ENCODE results near the gene DIAPH1. TPM values are rescaled to one million over a fixed set of nuclear protein-coding genes. Genes with fewer than 3 reads are reported as not detected.

DIAPH1 gene
- total and polyA plus RNA-seq, 3 experiments from 2014 or later, result 151 to 217 (median 212) TPM

DNA sequence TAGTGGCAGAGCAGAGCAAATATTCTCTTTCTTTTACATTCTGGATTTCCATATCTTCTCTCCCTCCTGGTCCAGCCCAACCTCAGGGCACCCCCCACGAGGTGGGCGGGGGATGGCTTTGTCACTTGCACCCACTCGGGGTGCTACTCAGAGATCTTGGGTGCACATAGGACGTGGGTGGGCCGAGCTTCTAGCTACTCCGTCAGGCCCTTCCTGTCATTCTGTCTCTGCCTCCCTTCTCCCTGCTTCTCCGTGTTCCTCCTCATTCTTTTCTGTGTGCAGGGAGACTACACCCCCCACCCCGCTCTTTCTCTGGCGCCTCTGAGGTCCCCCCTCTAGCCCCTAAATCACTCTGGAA lies 110.4 kb downstream of the DIAPH1 start:
- H3K9me3 Mint-ChIP-seq, result no peaks in the 10 kb centered on the region
- DNase-seq, result no peak
- Histone ChIP-seq H3K4me3 (ENCODE audit: low read length) (no peak overlapping the region), H3K27me3 (ENCODE audit: insufficient read depth, low read length, poor library complexity, severe bottlenecking) (no peaks in the 10 kb centered on the region), H3K4me1 (ENCODE audit: insufficient read depth, low read length) (peaks cover 7% of the 10 kb centered on the region), H3K9me3 (ENCODE audit: low read length) (no peaks in the 10 kb centered on the region), H3K36me3 (ENCODE audit: insufficient read depth, low read length) (no peaks in the 10 kb centered on the region), H3K27ac (ENCODE audit: low read depth, low read length) (no peak overlapping the region)
- peak overlapping the region in 1 of 8 donors; percentile 51 for H3K27ac Mint-ChIP-seq
- no peaks in the 10 kb centered on the region for H3K27me3 Mint-ChIP-seq
- peak overlapping the region in 1 of 7 donors; percentile 16 for H3K4me3 Mint-ChIP-seq
- ChIA-PET POLR2A (no interaction called here), CTCF (interaction anchor here (1.2 to 7.9 kb wide), 3 partner anchors 15 to 188 kb away, joined by 3 to 67 read pairs (median 3); partner anchors contain the start of gene TAF7)
- H3K4me1 Mint-ChIP-seq, result peaks cover 9 to 13% (median 10%) of the 10 kb centered on the region in 3 donors
- H3K36me3 Mint-ChIP-seq, result peaks cover 0 to 2% (median 0%) of the 10 kb centered on the region in 3 donors

DNA sequence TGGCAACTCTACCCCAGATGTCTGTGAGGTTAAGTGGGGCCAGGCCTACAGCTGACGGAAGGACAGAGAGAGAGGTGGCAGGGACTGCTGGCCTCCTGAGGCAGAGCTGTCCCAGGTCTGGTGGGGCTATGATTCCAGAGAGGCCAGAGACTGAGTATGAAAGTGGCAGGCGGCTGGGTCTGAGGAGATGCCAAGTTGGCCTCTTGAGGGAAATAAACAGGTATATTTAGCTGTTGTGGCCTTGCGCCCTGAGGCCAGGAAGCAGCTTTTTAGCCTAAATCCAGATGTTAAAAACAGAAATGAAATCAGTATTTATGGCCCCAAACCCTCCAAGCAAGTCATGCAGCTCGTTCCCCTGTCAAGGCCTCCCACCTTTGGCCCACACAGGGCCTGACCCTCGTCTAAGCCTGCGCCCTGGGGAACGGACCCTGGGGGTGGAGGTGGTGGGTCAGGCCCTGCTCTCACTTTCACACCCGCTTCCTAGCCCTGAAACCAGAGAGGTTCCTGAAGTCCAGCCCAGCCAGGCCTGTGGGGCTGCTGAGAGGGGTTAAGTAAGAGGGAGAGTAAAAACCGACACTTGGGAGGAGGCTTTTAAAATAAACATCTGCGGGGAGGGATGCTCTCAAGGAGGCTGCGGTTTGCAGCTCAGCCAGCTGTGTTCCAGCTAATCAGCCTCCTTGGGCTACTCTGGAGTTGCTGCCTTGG lies 111.3 kb downstream of the DIAPH1 start:
- CTCF ChIA-PET, result interaction anchor here (1.1 to 1.7 kb wide), 6 partner anchors 14 to 187 kb away, joined by 3 to 4 read pairs (median 3); partner anchors contain the start of genes PCDHGA10 and TAF7
- POLR2A ChIA-PET, result no interaction called here
- DNase-seq, result no peak
- Mint-ChIP-seq H3K36me3 (no peaks in the 10 kb centered on the region), H3K4me1 (peaks cover 2 to 7% (median 3%) of the 10 kb centered on the region in 3 donors), H3K4me3 (no peak overlapping the region), H3K9me3 (no peaks in the 10 kb centered on the region), H3K27ac (peak overlapping the region in 2 of 8 donors; percentile 36 to 68), H3K27me3 (no peaks in the 10 kb centered on the region)
- peaks cover 3% of the 10 kb centered on the region for H3K4me1 ChIP-seq (ENCODE audit: insufficient read depth, low read length)
- no peaks in the 10 kb centered on the region for H3K27me3 ChIP-seq (ENCODE audit: insufficient read depth, low read length, poor library complexity, severe bottlenecking)
- no peak overlapping the region for H3K4me3 ChIP-seq (ENCODE audit: low read length)
- no peaks in the 10 kb centered on the region for H3K36me3 ChIP-seq (ENCODE audit: insufficient read depth, low read length)
- H3K9me3 ChIP-seq (ENCODE audit: low read length), result no peaks in the 10 kb centered on the region
- H3K27ac ChIP-seq (ENCODE audit: low read depth, low read length), result no peak overlapping the region

DNA sequence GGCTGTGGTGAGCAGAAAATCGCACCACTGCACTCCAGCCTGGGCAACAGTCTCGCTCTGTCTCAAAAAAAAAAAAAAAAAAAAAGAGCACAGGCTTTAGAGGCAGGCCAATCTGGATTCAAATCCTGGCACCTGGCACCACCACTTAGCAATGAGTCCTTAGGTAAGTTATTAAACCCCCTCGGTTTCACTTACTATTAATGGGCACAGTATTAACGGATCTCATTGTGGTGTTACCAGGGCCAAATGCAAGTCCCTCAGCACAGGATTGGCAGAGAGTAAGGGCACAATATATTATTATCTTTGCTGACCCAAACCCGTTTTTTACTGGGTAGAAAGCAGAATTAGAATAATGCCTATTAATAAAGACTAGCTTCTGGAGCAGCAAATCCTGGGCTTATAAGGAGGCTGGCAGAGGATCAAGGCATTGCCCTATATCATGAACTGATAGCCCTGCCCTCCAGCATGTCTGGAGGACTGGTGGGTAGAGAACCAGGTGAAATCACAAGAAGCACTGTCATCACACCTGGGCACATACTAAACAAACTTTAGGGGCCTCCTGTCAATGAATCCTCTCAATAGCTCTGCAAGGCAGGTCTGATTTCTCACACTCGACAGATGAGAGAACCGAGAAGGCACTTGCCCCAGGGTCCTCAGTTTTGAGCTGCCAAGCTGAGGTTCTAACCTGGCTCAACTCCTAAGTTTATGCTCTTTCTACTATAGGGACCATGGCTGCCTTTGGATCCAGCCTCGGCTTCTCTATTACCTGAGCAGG lies 112.2 kb downstream of the DIAPH1 start:
- no peaks in the 10 kb centered on the region for H3K9me3 ChIP-seq (ENCODE audit: low read length)
- H3K27ac Mint-ChIP-seq, result no peak overlapping the region
- POLR2A ChIA-PET, result no interaction called here
- CTCF ChIA-PET, result interaction anchor here (1.1 to 1.7 kb wide), 5 partner anchors 15 to 186 kb away, joined by 3 to 4 read pairs (median 3); partner anchors contain the start of genes PCDHGA10 and TAF7
- no peaks in the 10 kb centered on the region for H3K4me1 ChIP-seq (ENCODE audit: insufficient read depth, low read length)
- peaks cover 0 to 4% (median 0%) of the 10 kb centered on the region in 3 donors for H3K4me1 Mint-ChIP-seq
- DNase-seq, result no peak
- peaks cover 0 to 4% of the 10 kb centered on the region in 2 donors for H3K27me3 Mint-ChIP-seq
- H3K4me3 ChIP-seq (ENCODE audit: low read length), result no peak overlapping the region
- H3K9me3 Mint-ChIP-seq, result no peaks in the 10 kb centered on the region
- H3K36me3 Mint-ChIP-seq, result no peaks in the 10 kb centered on the region
- H3K27ac ChIP-seq (ENCODE audit: low read depth, low read length), result no peak overlapping the region
- H3K36me3 ChIP-seq (ENCODE audit: insufficient read depth, low read length), result no peaks in the 10 kb centered on the region
- no peaks in the 10 kb centered on the region for H3K27me3 ChIP-seq (ENCODE audit: insufficient read depth, low read length, poor library complexity, severe bottlenecking)
- H3K4me3 Mint-ChIP-seq, result no peak overlapping the region

DNA sequence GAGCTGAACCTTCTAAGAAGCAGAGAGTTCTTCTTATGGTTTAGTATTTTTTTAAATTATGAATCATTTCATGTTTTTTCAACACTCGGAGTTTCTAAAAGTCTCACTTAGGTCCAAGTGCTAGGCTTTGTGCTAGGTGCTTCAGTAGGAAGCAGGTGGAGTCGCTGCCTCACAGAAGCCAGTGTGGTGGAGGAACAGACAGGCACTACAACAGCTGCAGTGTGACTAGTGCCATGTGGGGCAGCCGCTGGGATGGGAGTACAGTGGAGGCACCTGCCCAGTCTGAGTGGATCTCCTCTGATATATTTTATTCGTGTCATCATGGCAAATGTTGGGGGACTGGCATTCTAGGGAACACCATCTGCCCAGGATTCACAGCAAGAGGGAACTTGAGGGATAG lies 114.6 kb downstream of the DIAPH1 start:
- Mint-ChIP-seq H3K4me3 (no peak overlapping the region), H3K27ac (no peak overlapping the region), H3K27me3 (peaks cover under 1 to 9% of the 10 kb centered on the region in 2 donors), H3K36me3 (no peaks in the 10 kb centered on the region), H3K9me3 (no peaks in the 10 kb centered on the region), H3K4me1 (peaks cover 0 to 2% (median 0%) of the 10 kb centered on the region in 3 donors)
- Histone ChIP-seq H3K36me3 (ENCODE audit: insufficient read depth, low read length) (no peaks in the 10 kb centered on the region), H3K4me3 (ENCODE audit: low read length) (no peak overlapping the region), H3K4me1 (ENCODE audit: insufficient read depth, low read length) (no peaks in the 10 kb centered on the region), H3K9me3 (ENCODE audit: low read length) (no peaks in the 10 kb centered on the region), H3K27me3 (ENCODE audit: insufficient read depth, low read length, poor library complexity, severe bottlenecking) (no peaks in the 10 kb centered on the region), H3K27ac (ENCODE audit: low read depth, low read length) (no peak overlapping the region)
- POLR2A ChIA-PET, result no interaction called here
- CTCF ChIA-PET, result interaction anchor here (1.5 kb wide), 1 partner anchor 20 kb away, joined by 3 read pairs; no protein-coding TSS in a partner anchor
- no peak for DNase-seq

DNA sequence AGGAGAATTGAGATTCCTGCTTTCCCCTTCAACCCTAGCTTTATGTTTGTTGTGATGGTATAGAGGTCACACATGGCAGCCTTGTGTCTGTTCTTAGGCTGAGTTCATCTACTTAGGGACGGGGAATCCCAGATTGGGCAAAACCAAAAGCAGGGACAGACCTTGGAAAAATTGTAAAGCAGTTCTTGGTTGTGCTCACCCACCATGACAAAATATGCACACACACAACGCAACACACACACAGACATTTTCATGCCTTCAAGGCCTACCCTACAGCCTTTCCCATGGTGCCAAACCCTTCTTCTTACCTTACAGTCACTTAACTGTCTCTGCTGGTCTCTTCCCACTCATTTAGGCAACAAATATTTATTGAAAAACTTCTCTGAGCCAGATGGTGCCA lies 115.1 kb downstream of the DIAPH1 start:
- Histone ChIP-seq H3K4me3 (ENCODE audit: low read length) (no peak overlapping the region), H3K4me1 (ENCODE audit: insufficient read depth, low read length) (no peaks in the 10 kb centered on the region), H3K9me3 (ENCODE audit: low read length) (no peaks in the 10 kb centered on the region), H3K27ac (ENCODE audit: low read depth, low read length) (no peak overlapping the region), H3K27me3 (ENCODE audit: insufficient read depth, low read length, poor library complexity, severe bottlenecking) (no peaks in the 10 kb centered on the region), H3K36me3 (ENCODE audit: insufficient read depth, low read length) (no peaks in the 10 kb centered on the region)
- no peak for DNase-seq
- Mint-ChIP-seq H3K27ac (peak overlapping the region in 1 of 8 donors; percentile 6), H3K4me3 (no peak overlapping the region), H3K36me3 (no peaks in the 10 kb centered on the region), H3K9me3 (peaks cover 0 to 2% (median 0%) of the 10 kb centered on the region in 5 donors), H3K27me3 (peaks cover 4 to 12% of the 10 kb centered on the region in 2 donors), H3K4me1 (no peaks in the 10 kb centered on the region)
- POLR2A ChIA-PET, result no interaction called here
- CTCF ChIA-PET, result interaction anchor here (1.5 kb wide), 1 partner anchor 21 kb away, joined by 3 read pairs; no protein-coding TSS in a partner anchor

DNA sequence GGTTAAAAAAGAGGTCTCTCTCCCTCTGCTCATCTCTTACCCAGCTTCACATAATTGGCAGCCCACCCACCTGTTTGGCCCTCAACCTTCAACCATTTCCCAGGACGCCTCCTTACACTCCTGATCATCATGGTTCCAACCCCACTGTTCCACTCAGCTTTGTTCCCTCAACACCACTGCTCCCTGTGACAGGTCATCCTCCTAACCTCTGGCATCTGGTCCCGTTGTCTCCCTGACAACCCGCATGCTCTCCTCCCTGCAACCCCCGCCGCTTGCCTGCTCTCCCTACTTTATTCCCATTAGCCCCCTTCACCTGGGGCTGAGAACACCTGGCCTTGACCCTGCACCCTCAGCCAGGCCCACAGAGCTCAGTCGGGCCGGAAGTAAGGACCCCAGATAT lies 117.0 kb downstream of the DIAPH1 start:
- no peaks in the 10 kb centered on the region for H3K4me1 Mint-ChIP-seq
- H3K36me3 ChIP-seq (ENCODE audit: insufficient read depth, low read length), result no peaks in the 10 kb centered on the region

DNA sequence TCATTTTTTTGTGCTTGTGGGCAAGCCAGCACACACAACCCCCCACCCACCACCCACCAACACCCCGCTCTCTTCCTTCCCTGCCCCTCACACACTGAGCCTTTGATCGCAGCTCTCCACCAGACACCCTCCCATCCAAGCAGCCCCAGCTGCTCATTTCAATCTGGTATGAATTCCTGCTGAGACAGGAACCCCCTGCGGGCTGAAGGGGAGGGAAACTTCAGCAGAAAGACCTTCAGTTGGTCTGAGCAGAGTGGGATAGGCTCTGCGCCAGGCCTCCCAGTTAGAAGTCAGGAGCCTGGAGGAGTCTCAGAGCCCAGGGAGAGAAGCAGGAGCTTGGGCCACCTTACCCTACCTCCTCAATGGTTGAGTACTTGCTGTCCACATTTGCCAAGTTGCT lies 122.8 kb downstream of the DIAPH1 start:
- Histone ChIP-seq H3K4me1 (ENCODE audit: insufficient read depth, low read length) (no peaks in the 10 kb centered on the region), H3K36me3 (ENCODE audit: insufficient read depth, low read length) (no peaks in the 10 kb centered on the region), H3K27ac (ENCODE audit: low read depth, low read length) (no peak overlapping the region), H3K9me3 (ENCODE audit: low read length) (no peaks in the 10 kb centered on the region), H3K4me3 (ENCODE audit: low read length) (no peak overlapping the region), H3K27me3 (ENCODE audit: insufficient read depth, low read length, poor library complexity, severe bottlenecking) (peaks cover 12% of the 10 kb centered on the region)
- DNase-seq, result no peak
- peaks cover 9 to 20% (median 12%) of the 10 kb centered on the region in 3 donors for H3K4me1 Mint-ChIP-seq
- H3K27me3 Mint-ChIP-seq, result peaks cover 50 to 64% of the 10 kb centered on the region in 2 donors
- H3K36me3 Mint-ChIP-seq, result peaks cover 0 to 5% (median 0%) of the 10 kb centered on the region in 3 donors
- peaks cover 0 to 2% (median 0%) of the 10 kb centered on the region in 5 donors for H3K9me3 Mint-ChIP-seq
- CTCF ChIA-PET, result interaction anchor here (1.4 kb wide), 1 partner anchor 17 kb away, joined by 4 read pairs; no protein-coding TSS in a partner anchor
- H3K27ac Mint-ChIP-seq, result no peak overlapping the region
- POLR2A ChIA-PET, result no interaction called here
- no peak overlapping the region for H3K4me3 Mint-ChIP-seq

More for the DNA sequence above, 117.0 kb downstream of the DIAPH1 start:
- POLR2A ChIA-PET, result no interaction called here
- Histone ChIP-seq H3K27ac (ENCODE audit: low read depth, low read length) (no peak overlapping the region), H3K9me3 (ENCODE audit: low read length) (no peaks in the 10 kb centered on the region), H3K4me3 (ENCODE audit: low read length) (no peak overlapping the region), H3K27me3 (ENCODE audit: insufficient read depth, low read length, poor library complexity, severe bottlenecking) (no peaks in the 10 kb centered on the region), H3K4me1 (ENCODE audit: insufficient read depth, low read length) (no peaks in the 10 kb centered on the region)
- peaks cover 16 to 21% of the 10 kb centered on the region in 2 donors for H3K27me3 Mint-ChIP-seq
- CTCF ChIA-PET, result interaction anchor here (1.4 kb wide), 1 partner anchor 11 kb away, joined by 3 read pairs; no protein-coding TSS in a partner anchor
- no peak overlapping the region for H3K27ac Mint-ChIP-seq
- DNase-seq, result no peak
- peak overlapping the region in 1 of 7 donors; percentile 44 for H3K4me3 Mint-ChIP-seq
- peaks cover 0 to 5% (median 0%) of the 10 kb centered on the region in 3 donors for H3K36me3 Mint-ChIP-seq
- H3K9me3 Mint-ChIP-seq, result peaks cover 0 to 2% (median 0%) of the 10 kb centered on the region in 5 donors
